Omental fat pad (tissue), 4 donors: ENCODE data around the gene PRR30. TPM values are rescaled to one million over a fixed set of nuclear protein-coding genes. Genes with fewer than 3 reads are reported as not detected.

Experiments
- ATAC-seq: fragments of 150-250 bp; one replicate; pipeline ENCODE4 v1.9.1; 2016; ENCODE audit warnings: mild to moderate bottlenecking, moderate library complexity; ENCODE audit not compliant: low FRiP score
- DNase-seq: peaks from one replicate; pipeline ENCODE4 v3.0.0-alpha.2; 2019; ENCODE audit warnings: low spot score
- total RNA-seq, 4 donors: library from RNA; depleted of rRNA; stranded (reverse); fragments of >200 nt; gene quantifications; one replicate each; pipeline ENCODE4 v1.1.0, GENCODE V29; 2016
- TF ChIP-seq, protein P1 (sequence below), 3 donors: fragments of 450-650 bp; IDR thresholded peaks; one replicate each; pipeline ENCODE4 v1.5.1; 2016 to 2017; ENCODE audit warnings: antibody characterized with exemption in 3 of 3, mild to moderate bottlenecking in 3 of 3, moderate library complexity in 2 of 3

The PRR30 gene
- total RNA-seq, 4 donors from 2014 or later = not detected

DNA sequence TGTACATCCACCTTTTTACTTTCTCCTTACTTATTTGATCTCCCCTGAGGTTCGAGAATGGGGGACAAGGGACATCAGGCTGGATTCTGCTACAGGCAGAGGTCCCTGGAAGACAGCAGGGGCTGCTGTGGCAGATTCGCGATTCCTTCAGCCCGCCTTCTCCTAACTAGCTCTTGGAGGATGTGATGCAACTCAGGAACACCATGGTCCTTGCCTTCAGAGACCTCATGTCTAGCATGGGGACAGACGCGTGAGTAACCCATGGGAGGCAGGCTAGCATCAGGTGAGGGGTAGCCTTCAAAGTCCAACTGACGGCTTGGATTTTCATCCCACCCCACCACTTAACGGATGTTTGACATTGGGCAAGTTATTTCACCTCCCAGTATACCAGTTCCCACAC, 8.7 kb upstream of the PRR30 start:
- ATAC-seq = no peak
- TF ChIP-seq, protein P1, sequence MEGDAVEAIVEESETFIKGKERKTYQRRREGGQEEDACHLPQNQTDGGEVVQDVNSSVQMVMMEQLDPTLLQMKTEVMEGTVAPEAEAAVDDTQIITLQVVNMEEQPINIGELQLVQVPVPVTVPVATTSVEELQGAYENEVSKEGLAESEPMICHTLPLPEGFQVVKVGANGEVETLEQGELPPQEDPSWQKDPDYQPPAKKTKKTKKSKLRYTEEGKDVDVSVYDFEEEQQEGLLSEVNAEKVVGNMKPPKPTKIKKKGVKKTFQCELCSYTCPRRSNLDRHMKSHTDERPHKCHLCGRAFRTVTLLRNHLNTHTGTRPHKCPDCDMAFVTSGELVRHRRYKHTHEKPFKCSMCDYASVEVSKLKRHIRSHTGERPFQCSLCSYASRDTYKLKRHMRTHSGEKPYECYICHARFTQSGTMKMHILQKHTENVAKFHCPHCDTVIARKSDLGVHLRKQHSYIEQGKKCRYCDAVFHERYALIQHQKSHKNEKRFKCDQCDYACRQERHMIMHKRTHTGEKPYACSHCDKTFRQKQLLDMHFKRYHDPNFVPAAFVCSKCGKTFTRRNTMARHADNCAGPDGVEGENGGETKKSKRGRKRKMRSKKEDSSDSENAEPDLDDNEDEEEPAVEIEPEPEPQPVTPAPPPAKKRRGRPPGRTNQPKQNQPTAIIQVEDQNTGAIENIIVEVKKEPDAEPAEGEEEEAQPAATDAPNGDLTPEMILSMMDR (IDR thresholded peaks at IDR 0.05) = no peak
- DNase-seq = no peak

DNA sequence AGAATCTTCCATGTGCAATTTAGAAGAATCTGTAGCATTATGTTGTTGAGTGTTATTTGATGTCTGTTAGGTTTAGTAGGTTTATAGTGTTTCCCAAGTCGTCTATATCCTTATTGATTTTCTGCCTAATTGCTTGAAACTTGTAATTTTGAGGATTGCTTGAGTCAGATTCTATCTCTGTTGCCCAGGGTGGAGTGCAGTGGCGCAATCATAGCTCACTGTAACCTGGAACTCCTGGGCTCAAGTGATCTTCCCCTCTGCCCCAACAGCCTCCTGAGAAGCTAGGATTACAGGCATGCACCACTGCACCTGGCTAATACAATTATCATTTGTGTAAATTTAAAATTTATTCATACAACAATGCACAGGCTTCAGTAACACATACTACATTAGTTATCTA, 6.5 kb upstream of the PRR30 start:
- TF ChIP-seq, protein P1 (IDR thresholded peaks at IDR 0.05) = no peak
- no peak for DNase-seq
- no peak for ATAC-seq

DNA sequence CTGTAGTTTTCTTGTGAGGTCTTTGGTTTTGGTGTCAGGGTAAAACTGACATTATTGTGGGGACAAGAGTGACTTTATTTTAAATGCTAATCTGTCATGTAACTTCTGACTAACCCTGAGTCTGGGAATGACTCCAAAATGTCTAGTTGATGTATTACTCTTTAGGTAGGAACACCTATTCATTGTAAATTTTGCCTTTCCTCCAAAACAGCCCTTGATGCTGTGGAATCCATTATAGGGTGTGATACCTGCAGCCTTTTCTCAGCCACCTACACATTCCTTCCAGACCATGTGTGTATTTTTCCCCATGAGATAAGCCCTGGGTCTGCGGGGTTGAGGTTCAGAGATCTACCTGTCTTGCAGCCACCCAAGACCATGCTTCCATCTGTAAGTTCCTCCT, 4.1 kb upstream of the PRR30 start:
- TF ChIP-seq, protein P1 (IDR thresholded peaks at IDR 0.05) = no peak
- ATAC-seq (no peak), DNase-seq (no peak)

DNA sequence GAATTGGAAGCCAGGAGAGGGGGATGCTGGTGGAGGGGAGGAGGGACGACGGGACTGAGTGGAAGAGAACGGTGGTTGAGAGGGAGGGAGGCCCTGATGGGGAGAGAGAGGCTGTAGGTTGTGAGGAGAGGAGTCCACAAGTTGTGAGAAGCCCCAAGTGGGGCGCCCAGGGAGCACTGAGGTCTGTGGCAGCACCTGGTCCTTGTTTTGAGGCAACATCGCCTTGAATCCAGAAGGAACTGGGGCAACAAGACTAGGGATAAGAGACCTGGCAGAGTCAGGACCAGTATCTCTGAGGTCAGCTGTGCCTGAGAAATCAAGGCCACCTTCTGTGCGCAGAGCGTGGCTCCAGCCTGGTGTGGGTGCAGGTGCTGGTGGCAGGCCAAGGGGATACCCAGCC, 1.1 kb downstream of the PRR30 start:
- ATAC-seq = no peak
- TF ChIP-seq, protein P1 (IDR thresholded peaks at IDR 0.05) = no peak
- no peak for DNase-seq

DNA sequence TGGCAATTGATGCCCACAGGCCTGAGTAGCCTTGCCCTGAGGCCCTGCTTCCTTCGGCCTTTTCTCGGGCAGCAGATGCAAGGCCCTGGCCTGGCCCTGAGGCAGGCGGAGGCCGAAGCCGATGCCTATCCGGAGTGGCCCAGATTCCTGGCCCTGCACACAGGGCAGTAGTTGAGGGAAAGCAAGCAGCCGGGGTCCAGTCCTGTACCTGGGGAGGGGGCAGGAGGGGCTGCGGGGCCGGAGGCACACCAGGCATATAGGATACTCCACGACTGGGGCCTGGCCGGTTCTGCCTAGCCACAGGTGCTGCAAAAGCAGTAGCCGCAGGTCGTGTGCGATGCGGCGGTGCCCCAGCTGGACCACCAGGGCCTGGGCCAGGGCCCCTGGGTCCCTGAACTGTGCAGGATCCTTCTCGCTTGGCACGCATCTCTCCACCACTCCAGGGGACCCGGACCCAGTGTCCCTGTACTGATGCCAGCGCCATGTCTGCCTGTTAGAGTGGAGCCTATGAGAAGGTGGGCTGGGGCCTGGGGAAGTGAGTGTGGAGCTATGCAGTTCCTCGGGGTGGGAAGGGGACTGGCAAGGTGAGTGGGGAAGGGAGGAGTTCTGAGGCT, 1.8 kb downstream of the PRR30 start:
- no peak for ATAC-seq
- no peak for DNase-seq
- TF ChIP-seq, protein P1 (IDR thresholded peaks at IDR 0.05) = no peak

DNA sequence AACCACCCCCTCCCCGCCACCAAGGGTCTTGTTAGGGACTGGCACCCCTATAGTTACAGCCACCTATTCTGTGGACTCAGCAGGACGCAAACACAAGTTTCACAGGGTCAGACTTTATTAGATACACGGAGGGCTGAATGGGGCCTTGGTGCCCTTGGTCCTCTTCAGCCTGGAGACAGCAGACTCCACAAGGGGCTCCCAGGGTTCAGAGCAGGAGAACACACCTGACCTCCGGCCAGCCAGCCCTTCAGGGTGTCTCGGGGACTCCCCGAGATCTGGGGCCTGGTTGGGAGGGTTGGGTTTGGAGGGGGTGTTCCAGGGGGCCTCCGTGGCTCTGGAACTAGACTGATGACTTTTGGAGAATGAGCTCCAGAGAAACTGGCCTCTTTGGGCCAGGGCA, 2.5 kb downstream of the PRR30 start:
- TF ChIP-seq, protein P1 (IDR thresholded peaks at IDR 0.05) = no peak
- ATAC-seq = no peak
- DNase-seq = no peak

DNA sequence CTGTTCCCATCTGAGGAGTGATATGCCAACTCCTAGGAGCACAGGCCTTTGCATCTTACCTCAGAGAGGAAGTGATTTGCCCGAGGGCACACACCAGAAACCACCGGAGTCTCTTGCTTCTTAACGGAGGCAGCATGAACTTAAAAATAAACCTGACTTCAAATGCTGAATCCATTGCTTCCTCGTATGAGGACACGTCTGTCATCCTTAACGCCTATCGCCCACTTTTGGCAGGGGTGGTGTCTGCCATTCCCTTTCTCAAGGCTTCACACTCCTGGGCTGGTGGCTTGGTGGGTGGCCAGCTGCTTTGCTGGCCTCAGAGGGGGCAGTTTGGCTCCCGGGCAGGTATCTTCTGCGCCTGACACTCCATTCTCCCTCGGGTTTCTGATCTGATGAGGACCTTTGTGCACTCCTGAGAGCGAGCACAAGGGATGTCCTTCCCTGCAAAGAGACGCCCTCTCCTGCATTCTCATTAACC, 3.7 kb downstream of the PRR30 start:
- ATAC-seq = no peak
- DNase-seq = no peak
- TF ChIP-seq, protein P1 (IDR thresholded peaks at IDR 0.05) = no peak
